Ishikawa (cell line): ENCODE results near the gene ZNF444.

Source experiments
- CEBPB ChIP-seq: IDR thresholded peaks from 2 replicates; pipeline ENCODE4 v1.6.1; 2012
- CREB1 ChIP-seq: IDR thresholded peaks from 2 replicates; pipeline ENCODE4 v1.6.1; 2012; ENCODE audit warnings: low read depth
- EGR1 ChIP-seq: IDR thresholded peaks from 2 replicates; pipeline ENCODE4 v1.6.1; 2012
- EP300 ChIP-seq: IDR thresholded peaks from 2 replicates; pipeline ENCODE4 v1.6.1; 2012; ENCODE audit warnings: borderline replicate concordance
- FOXM1 ChIP-seq: IDR thresholded peaks from 2 replicates; pipeline ENCODE4 v1.6.1; 2012; ENCODE audit warnings: low read depth, borderline replicate concordance
- MAX ChIP-seq: IDR thresholded peaks from 2 replicates; pipeline ENCODE4 v1.6.1; 2012
- NFIC ChIP-seq: IDR thresholded peaks from 2 replicates; pipeline ENCODE4 v1.6.1; 2012
- RAD21 ChIP-seq: IDR thresholded peaks from 2 replicates; pipeline ENCODE4 v1.6.1; 2012; ENCODE audit warnings: low read depth
- REST ChIP-seq: IDR thresholded peaks from 2 replicates; pipeline ENCODE4 v1.6.1; 2012; ENCODE audit warnings: low read depth, mild to moderate bottlenecking
- TAF1 ChIP-seq: IDR thresholded peaks from 2 replicates; pipeline ENCODE4 v1.6.1; 2012; ENCODE audit warnings: low read depth, mild to moderate bottlenecking
- TCF12 ChIP-seq: IDR thresholded peaks from 2 replicates; pipeline ENCODE4 v1.6.1; 2012; ENCODE audit warnings: low read depth
- YY1 ChIP-seq: IDR thresholded peaks from 2 replicates; pipeline ENCODE4 v1.6.1; 2012; ENCODE audit warnings: low read depth
- TF ChIP-seq, protein P1 (sequence below): IDR thresholded peaks from 2 replicates; pipeline ENCODE4 v1.6.1; 2012

GRCh38 chr19:56096665-56097064, 44.4 kb upstream of the ZNF444 start:
- TF ChIP-seq YY1 (no peak), EP300 (no peak), NFIC (no peak), EGR1 (no peak), MAX (no peak), TAF1 (no peak), CEBPB (no peak), RAD21 (no peak), REST (no peak), FOXM1 (no peak), TCF12 (no peak), CREB1 (no peak)
- TF ChIP-seq, protein P1, sequence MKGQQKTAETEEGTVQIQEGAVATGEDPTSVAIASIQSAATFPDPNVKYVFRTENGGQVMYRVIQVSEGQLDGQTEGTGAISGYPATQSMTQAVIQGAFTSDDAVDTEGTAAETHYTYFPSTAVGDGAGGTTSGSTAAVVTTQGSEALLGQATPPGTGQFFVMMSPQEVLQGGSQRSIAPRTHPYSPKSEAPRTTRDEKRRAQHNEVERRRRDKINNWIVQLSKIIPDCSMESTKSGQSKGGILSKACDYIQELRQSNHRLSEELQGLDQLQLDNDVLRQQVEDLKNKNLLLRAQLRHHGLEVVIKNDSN: no peak
